ENCODE measurements around the gene CEP250.
A peak's percentile ranks its signal among the peaks of the same experiment; 100 is the strongest.

Gene CEP250

GRCh38 chr20:35408270-35408669, 47.1 kb upstream of the CEP250 start:
- Histone ChIP-seq H3K27ac (ENCODE audit: extremely low read depth, low read depth, low read length) (no peak overlapping the region), H3K36me3 (ENCODE audit: control insufficient read depth in 2 of 2, insufficient read depth in 1 of 2, low read length in 2 of 2) (peaks cover 32 to 49% of the 10 kb centered on the region in 2 experiments), H3K4me3 (ENCODE audit: low read depth, low read length) (no peak overlapping the region), H3K9me3 (ENCODE audit: control insufficient read depth, insufficient read depth, low read depth, low read length) (no peaks in the 10 kb centered on the region), H3K4me1 (ENCODE audit: control insufficient read depth, insufficient read depth, low read length) (no peaks in the 10 kb centered on the region)
- ChIA-PET CTCF (interaction anchor here (0.7 kb wide), 1 partner anchor 41 kb away, joined by 8 read pairs; no protein-coding TSS in a partner anchor), POLR2A (no interaction called here)
- no peak for TF ChIP-seq HOXA7 (CRISPR knock-in tag; IDR thresholded peaks at IDR 0.05; ENCODE audit: borderline replicate concordance)
- TF ChIP-seq ZNF670 (tag by site-specific recombination; IDR thresholded peaks at IDR 0.05; ENCODE audit: low read depth) = no peak
- no peak for TF ChIP-seq ZNF18 (tag by site-specific recombination; IDR thresholded peaks at IDR 0.05)
- no peak for TF ChIP-seq SP7 (tag by site-specific recombination; IDR thresholded peaks at IDR 0.05)

GRCh38 chr20:35409542-35409941, 45.9 kb upstream of the CEP250 start:
- ChIA-PET CTCF (interaction anchor here (0.7 kb wide), 1 partner anchor 262 kb away, joined by 3 read pairs; the partner anchor contains the start of gene EDEM2), POLR2A (interaction anchor here (0.7 to 1.4 kb wide), 2 partner anchors 37 to 45 kb away, joined by 3 read pairs; partner anchors contain the start of gene CEP250)
- Histone ChIP-seq H3K4me1 (ENCODE audit: control insufficient read depth, insufficient read depth, low read length) (no peaks in the 10 kb centered on the region), H3K4me3 (ENCODE audit: low read depth, low read length) (no peak overlapping the region), H3K27ac (ENCODE audit: extremely low read depth, low read depth, low read length) (no peak overlapping the region), H3K9me3 (ENCODE audit: control insufficient read depth, insufficient read depth, low read depth, low read length) (no peaks in the 10 kb centered on the region), H3K36me3 (ENCODE audit: control insufficient read depth in 2 of 2, insufficient read depth in 1 of 2, low read length in 2 of 2) (peaks cover 32 to 48% of the 10 kb centered on the region in 2 experiments)
- TF ChIP-seq ZNF26 (tag by site-specific recombination; IDR thresholded peaks at IDR 0.05) = no peak
- TF ChIP-seq ZNF513 (tag by site-specific recombination; IDR thresholded peaks at IDR 0.05) = no peak
- TF ChIP-seq ZNF157 (tag by site-specific recombination; IDR thresholded peaks at IDR 0.05) = no peak
- no peak for TF ChIP-seq ZNF843 (tag by site-specific recombination; IDR thresholded peaks at IDR 0.05)
- no peak for TF ChIP-seq ZNF555 (tag by site-specific recombination; conservative IDR thresholded peaks at IDR 0.05)

GRCh38 chr20:35410613-35411012, 44.8 kb upstream of the CEP250 start:
- ChIA-PET POLR2A (interaction anchor here (0.5 to 1.4 kb wide), 2 partner anchors 44 to 1450 kb away, joined by 3 read pairs; partner anchors contain the start of gene CEP250), CTCF (interaction anchor here (1.0 kb wide), 2 partner anchors 27 to 84 kb away, joined by 3 to 5 read pairs; partner anchors contain the start of gene GDF5)
- Histone ChIP-seq H3K36me3 (ENCODE audit: control insufficient read depth in 2 of 2, insufficient read depth in 1 of 2, low read length in 2 of 2) (peaks cover 32 to 42% of the 10 kb centered on the region in 2 experiments), H3K9me3 (ENCODE audit: control insufficient read depth, insufficient read depth, low read depth, low read length) (no peaks in the 10 kb centered on the region), H3K27ac (ENCODE audit: extremely low read depth, low read depth, low read length) (no peak overlapping the region), H3K4me1 (ENCODE audit: control insufficient read depth, insufficient read depth, low read length) (no peaks in the 10 kb centered on the region), H3K4me3 (ENCODE audit: low read depth, low read length) (no peak overlapping the region; the same call in 1 of the 2 replicates)
- TF ChIP-seq ZNF580 (tag by site-specific recombination; IDR thresholded peaks at IDR 0.05) (no peak), ZNF335 (tag by site-specific recombination; conservative IDR thresholded peaks at IDR 0.05) (peak; percentile 45), ZNF624 (tag by site-specific recombination; IDR thresholded peaks at IDR 0.05) (no peak), KLF9 (tag by site-specific recombination; IDR thresholded peaks at IDR 0.05; ENCODE audit: low read depth) (no peak), ZNF362 (tag by site-specific recombination; IDR thresholded peaks at IDR 0.05) (peak; percentile 53; the same call in 1 of the 2 replicates), ZNF266 (tag by site-specific recombination; IDR thresholded peaks at IDR 0.05; ENCODE audit: low read depth) (no peak), GLIS1 (tag by site-specific recombination; IDR thresholded peaks at IDR 0.05) (no peak), ZBTB49 (tag by site-specific recombination; IDR thresholded peaks at IDR 0.05; ENCODE audit: low read depth) (no peak), ZNF701 (tag by site-specific recombination; IDR thresholded peaks at IDR 0.05) (no peak)

All from HEK293 (cell line).